Astrocyte of the cerebellum (primary cell): ENCODE data around the gene RAB35.
"Not testable (repeated sequence)": the region's sequence is repeated elsewhere in the genome, so short reads cannot be mapped to it uniquely, and the experiment has no call there.

Experiments used
- DNase-seq: peaks from one replicate; pipeline ENCODE4 v3.0.0-alpha.2; 2011; ENCODE audit warnings: low read depth
- H3K4me3 ChIP-seq: 2 replicates; pipeline ENCODE4 v1.5.1; 2011; ENCODE audit warnings: mild to moderate bottlenecking, low read depth, low read length, moderate library complexity
- in situ Hi-C: cut with HindIII; loops from 2 replicates; pipeline ENCODE4 v1.10.0; 2017; ENCODE audit warnings: low sequenced_read_pairs
- TF ChIP-seq, protein P1 (sequence below): IDR thresholded peaks from 2 replicates; pipeline ENCODE4 v1.5.1; 2012; ENCODE audit warnings: low read length, low read depth, moderate library complexity, mild to moderate bottlenecking; ENCODE audit errors: missing control alignments

RAB35 gene

DNA sequence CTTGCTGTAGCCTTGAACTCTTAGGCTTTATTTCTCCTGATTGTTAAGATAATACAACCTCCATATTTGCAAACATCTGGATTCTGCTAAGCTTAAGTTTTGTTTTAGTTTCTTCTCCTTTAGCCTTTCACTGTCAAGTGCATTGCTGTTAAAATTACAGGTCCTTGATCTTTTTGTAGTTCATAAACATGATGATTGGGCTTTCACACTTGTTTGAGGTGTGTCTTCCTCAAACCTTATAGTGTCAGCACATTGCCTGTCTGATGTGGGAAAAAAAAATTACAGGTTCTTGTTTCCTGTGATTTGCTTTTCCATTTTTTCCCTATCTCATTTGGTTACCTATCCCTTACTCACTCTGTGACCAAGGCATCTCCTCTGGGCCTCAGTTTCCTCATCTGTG lies 68.3 kb downstream of the RAB35 start:
- TF ChIP-seq, protein P1, sequence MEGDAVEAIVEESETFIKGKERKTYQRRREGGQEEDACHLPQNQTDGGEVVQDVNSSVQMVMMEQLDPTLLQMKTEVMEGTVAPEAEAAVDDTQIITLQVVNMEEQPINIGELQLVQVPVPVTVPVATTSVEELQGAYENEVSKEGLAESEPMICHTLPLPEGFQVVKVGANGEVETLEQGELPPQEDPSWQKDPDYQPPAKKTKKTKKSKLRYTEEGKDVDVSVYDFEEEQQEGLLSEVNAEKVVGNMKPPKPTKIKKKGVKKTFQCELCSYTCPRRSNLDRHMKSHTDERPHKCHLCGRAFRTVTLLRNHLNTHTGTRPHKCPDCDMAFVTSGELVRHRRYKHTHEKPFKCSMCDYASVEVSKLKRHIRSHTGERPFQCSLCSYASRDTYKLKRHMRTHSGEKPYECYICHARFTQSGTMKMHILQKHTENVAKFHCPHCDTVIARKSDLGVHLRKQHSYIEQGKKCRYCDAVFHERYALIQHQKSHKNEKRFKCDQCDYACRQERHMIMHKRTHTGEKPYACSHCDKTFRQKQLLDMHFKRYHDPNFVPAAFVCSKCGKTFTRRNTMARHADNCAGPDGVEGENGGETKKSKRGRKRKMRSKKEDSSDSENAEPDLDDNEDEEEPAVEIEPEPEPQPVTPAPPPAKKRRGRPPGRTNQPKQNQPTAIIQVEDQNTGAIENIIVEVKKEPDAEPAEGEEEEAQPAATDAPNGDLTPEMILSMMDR, result no peak
- no peak overlapping the region for H3K4me3 ChIP-seq
- no peak for DNase-seq
- in situ Hi-C loops, result no loop called here

DNA sequence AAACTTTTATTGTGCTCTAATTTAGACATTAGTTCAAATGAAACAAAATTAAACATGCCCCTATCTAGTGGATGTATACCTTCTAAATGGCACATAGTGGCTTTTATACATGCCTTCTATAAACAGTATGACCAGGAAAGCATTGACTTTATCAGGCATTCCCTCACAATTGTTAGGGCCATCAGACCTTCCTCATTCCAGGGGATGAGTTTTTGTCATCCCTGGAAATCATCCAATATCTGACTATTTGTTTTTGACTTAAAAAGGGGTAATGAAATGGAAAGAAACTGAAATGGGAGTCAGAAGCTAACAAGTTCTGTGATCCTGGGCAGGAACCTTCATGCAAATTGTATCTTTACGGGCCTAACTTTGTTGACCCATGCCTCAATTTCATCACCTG lies 69.5 kb downstream of the RAB35 start:
- DNase-seq, result no peak
- TF ChIP-seq, protein P1, result no peak
- in situ Hi-C loops, result no loop called here

DNA sequence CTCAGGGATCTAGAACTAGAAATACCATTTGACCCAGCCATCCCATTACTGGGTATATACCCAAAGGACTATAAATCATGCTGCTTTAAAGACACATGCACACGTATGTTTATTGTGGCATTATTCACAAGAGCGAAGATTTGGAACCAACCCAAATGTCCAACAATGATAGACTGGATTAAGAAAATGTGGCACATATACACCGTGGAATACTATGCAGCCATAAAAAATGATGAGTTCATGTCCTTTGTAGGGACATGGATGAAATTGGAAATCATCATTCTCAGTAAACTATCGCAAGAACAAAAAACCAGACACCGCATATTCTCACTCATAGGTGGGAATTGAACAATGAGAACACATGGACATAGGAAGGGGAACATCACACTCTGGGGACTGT lies 71.2 kb downstream of the RAB35 start:
- DNase-seq, in situ Hi-C loops, H3K4me3 ChIP-seq: not testable (repeated sequence)

More for the DNA sequence above, 69.5 kb downstream of the RAB35 start:
- H3K4me3 ChIP-seq, result no peak overlapping the region
